Fibroblast of lung (primary cell): ENCODE data around the gene ST8SIA6. TPM values are rescaled to one million over a fixed set of nuclear protein-coding genes. Genes with fewer than 3 reads are reported as not detected.
"Not testable (repeated sequence)": the region's sequence is repeated elsewhere in the genome, so short reads cannot be mapped to it uniquely, and the experiment has no call there.

Experiments used
- DNase-seq, 2 donors: peaks; one replicate each; pipeline versions ENCODE4 v3.0.0 to v3.0.0-alpha.2; 2010; ENCODE audit warnings: low read depth in 2 of 2
- H2AFZ ChIP-seq: 2 replicates; pipeline ENCODE4 v1.5.1; 2012; ENCODE audit warnings: low read length, control low read depth, inconsistent platforms
- H3K27ac ChIP-seq: 2 replicates; pipeline ENCODE4 v1.5.1; 2011; ENCODE audit warnings: low read length, control low read depth; ENCODE audit not compliant: insufficient read depth
- H3K27me3 ChIP-seq: 2 replicates; pipeline ENCODE4 v1.5.1; 2011; ENCODE audit warnings: mild to moderate bottlenecking, low read length; ENCODE audit not compliant: control insufficient read depth, insufficient read depth
- H3K36me3 ChIP-seq: 2 replicates; pipeline ENCODE4 v1.5.1; 2011; ENCODE audit warnings: low read length; ENCODE audit not compliant: control insufficient read depth, insufficient read depth
- H3K4me1 ChIP-seq: 2 replicates; pipeline ENCODE4 v1.5.1; 2011; ENCODE audit warnings: low read length; ENCODE audit not compliant: control insufficient read depth, insufficient read depth; ENCODE audit errors: extremely low read depth
- H3K4me2 ChIP-seq: 2 replicates; pipeline ENCODE4 v1.5.1; 2011; ENCODE audit warnings: low read length, control low read depth; ENCODE audit not compliant: insufficient read depth; ENCODE audit errors: extremely low read depth
- H3K4me3 ChIP-seq, 4 experiments: fragments of 200-600 bp in 1 of 4; sonication (generic) in 1 of 4; replicated peaks in 1 of 4; 2 replicates each; pipeline ENCODE4 v1.5.1; 2011 to 2016; ENCODE audit warnings: low read length in 4 of 4, low read depth in 3 of 4, mild to moderate bottlenecking in 3 of 4, control low read depth in 2 of 4, inconsistent platforms in 1 of 4, mixed read lengths in 1 of 4; ENCODE audit not compliant: insufficient read depth in 1 of 4; ENCODE audit errors: control extremely low read depth in 1 of 4
- H3K79me2 ChIP-seq: 2 replicates; pipeline ENCODE4 v1.5.1; 2012; ENCODE audit warnings: mild to moderate bottlenecking, low read length, inconsistent platforms; ENCODE audit not compliant: control insufficient read depth, insufficient read depth
- H3K9ac ChIP-seq: 2 replicates; pipeline ENCODE4 v1.5.1; 2011; ENCODE audit warnings: mild to moderate bottlenecking, low read length, control low read depth; ENCODE audit not compliant: insufficient read depth
- H3K9me3 ChIP-seq: 2 replicates; pipeline ENCODE4 v1.5.1; 2012; ENCODE audit warnings: low read depth, low read length; ENCODE audit not compliant: control insufficient read depth, insufficient read depth
- H4K20me1 ChIP-seq: 2 replicates; pipeline ENCODE4 v1.5.1; 2011; ENCODE audit warnings: low read length; ENCODE audit not compliant: control insufficient read depth, insufficient read depth; ENCODE audit errors: extremely low read depth
- CTCF ChIP-seq, 2 donors: IDR thresholded peaks in 1 of 2; conservative IDR thresholded peaks in 1 of 2; 1 replicate in 1 of 2; 2 replicates in 1 of 2; pipeline ENCODE4 v1.5.1; 2011 to 2012; ENCODE audit warnings: low read length in 2 of 2, control low read depth in 1 of 2, inconsistent platforms in 1 of 2, low read depth in 1 of 2, mild to moderate bottlenecking in 1 of 2
- EZH2 ChIP-seq: IDR thresholded peaks from 2 replicates; pipeline ENCODE4 v1.5.1; 2012; ENCODE audit warnings: low read length, control low read depth, mild to moderate bottlenecking; ENCODE audit errors: missing control alignments
- polyA plus RNA-seq, 2 donors: library from polyadenylated mRNA; depleted of rRNA in 1 of 2; stranded (reverse) in 1 of 2; unstranded in 1 of 2; fragments of >200 nt; gene quantifications; 2 replicates each; pipeline ENCODE4 v1.2.1, GENCODE V29; 2011 to 2012; ENCODE audit warnings: missing spikeins in 1 of 2
- total RNA-seq: library from RNA; depleted of rRNA; stranded (reverse); fragments of >200 nt; gene quantifications from 2 replicates; pipeline ENCODE4 v1.2.1, GENCODE V29; 2014

The ST8SIA6 gene
- total and polyA plus RNA-seq, 2 donors (not counting 1 experiment from before 2014, with no cell fraction given) = under 0.01 to 0.05 TPM

- TF ChIP-seq CTCF (conservative IDR thresholded peaks at IDR 0.05 in 1 of 2, IDR thresholded peaks at IDR 0.05 in 1 of 2; ENCODE audit: low read depth in 1 of 2, low read length in 2 of 2) (no peak), EZH2 (no peak)
- peak; percentile 84 to 91 for DNase-seq
- Histone ChIP-seq H3K9ac (no peak overlapping the region), H3K27me3 (no peaks in the 10 kb centered on the region), H4K20me1 (no peaks in the 10 kb centered on the region), H3K27ac (no peak overlapping the region), H3K36me3 (no peaks in the 10 kb centered on the region), H3K9me3 (no peaks in the 10 kb centered on the region), H3K4me2 (no peak overlapping the region), H3K79me2 (no peaks in the 10 kb centered on the region), H3K4me1 (no peaks in the 10 kb centered on the region), H3K4me3 (no peak overlapping the region), H2AFZ (no peak overlapping the region)
Measured at GRCh38 chr10:17335065-17335464, 119.3 kb downstream of the ST8SIA6 start.

GRCh38 chr10:17330501-17330900 lies 123.9 kb downstream of the ST8SIA6 start:
- DNase-seq = no peak
- no peak overlapping the region for H3K27ac ChIP-seq
- no peak overlapping the region for H3K4me3 ChIP-seq
- H3K79me2 ChIP-seq = no peaks in the 10 kb centered on the region
- no peaks in the 10 kb centered on the region for H3K27me3 ChIP-seq
- H3K4me2 ChIP-seq = no peak overlapping the region
- H2AFZ ChIP-seq = no peak overlapping the region
- TF ChIP-seq EZH2 = no peak
- no peak for TF ChIP-seq CTCF (conservative IDR thresholded peaks at IDR 0.05 in 1 of 2, IDR thresholded peaks at IDR 0.05 in 1 of 2; ENCODE audit: low read depth in 1 of 2, low read length in 2 of 2)
- no peaks in the 10 kb centered on the region for H3K4me1 ChIP-seq
- H3K9me3 ChIP-seq = no peaks in the 10 kb centered on the region
- H3K36me3 ChIP-seq = no peaks in the 10 kb centered on the region
- no peaks in the 10 kb centered on the region for H4K20me1 ChIP-seq
- H3K9ac ChIP-seq = no peak overlapping the region

GRCh38 chr10:17326377-17326776 lies 128.0 kb downstream of the ST8SIA6 start:
- Histone ChIP-seq H2AFZ (no peak overlapping the region), H4K20me1 (no peaks in the 10 kb centered on the region), H3K9ac (no peak overlapping the region), H3K79me2 (no peaks in the 10 kb centered on the region), H3K4me3 (no peak overlapping the region), H3K27me3 (no peaks in the 10 kb centered on the region), H3K4me2 (no peak overlapping the region), H3K27ac (no peak overlapping the region), H3K36me3 (no peaks in the 10 kb centered on the region), H3K4me1 (no peaks in the 10 kb centered on the region), H3K9me3 (no peaks in the 10 kb centered on the region)
- TF ChIP-seq CTCF (conservative IDR thresholded peaks at IDR 0.05 in 1 of 2, IDR thresholded peaks at IDR 0.05 in 1 of 2; ENCODE audit: low read depth in 1 of 2, low read length in 2 of 2) (no peak), EZH2 (no peak)
- DNase-seq = no peak

GRCh38 chr10:17321957-17322356 lies 132.4 kb downstream of the ST8SIA6 start:
- H3K79me2 ChIP-seq, H4K20me1 ChIP-seq, H3K4me3 ChIP-seq, DNase-seq, H3K27ac ChIP-seq, H3K9me3 ChIP-seq, H3K36me3 ChIP-seq, H3K4me2 ChIP-seq, H2AFZ ChIP-seq, H3K9ac ChIP-seq, H3K27me3 ChIP-seq, H3K4me1 ChIP-seq: not testable (repeated sequence)
